PC-9 (cell line): ENCODE measurements around the gene CAV1. TPM values are rescaled to one million over a fixed set of nuclear protein-coding genes. Genes with fewer than 3 reads are reported as not detected.
"Not testable (repeated sequence)": the region's sequence is repeated elsewhere in the genome, so short reads cannot be mapped to it uniquely, and the experiment has no call there.

Experiments used
- BruUV-seq: library from RNA; stranded (reverse); fragments of 400-500 nt; replicated peaks from 2 replicates; lab custom pipeline; 2021; lab: Mats Ljungman, UMichigan
- CTCF ChIA-PET: fragments of 300-600 bp; sonication (Branson Sonifier 250); formaldehyde crosslinking; loops from one replicate; lab custom pipeline; 2022; ENCODE audit warnings: antibody characterized with exemption; lab: Charles Lee
- POLR2A ChIA-PET: fragments of 300-600 bp; sonication (Branson Sonifier 250); formaldehyde crosslinking; loops from one replicate; lab custom pipeline; 2022; ENCODE audit warnings: antibody characterized with exemption; ENCODE audit not compliant: unreplicated experiment; lab: Charles Lee
- DNase-seq, 2 experiments: peaks; one replicate each; pipeline versions ENCODE4 v3.0.0 to v3.0.0-alpha.2; 2015 to 2022; ENCODE audit warnings: mixed read lengths in 1 of 2
- H2AFZ ChIP-seq: fragments of 200-600 bp; sonication (generic); 2 replicates; pipeline ENCODE4 v1.8.1; 2017; ENCODE audit warnings: antibody characterized with exemption
- H3F3A ChIP-seq: fragments of 200-600 bp; sonication (generic); 2 replicates; pipeline ENCODE4 v1.8.1; 2017; ENCODE audit warnings: antibody characterized with exemption, mild to moderate bottlenecking, low read depth; ENCODE audit not compliant: insufficient read depth
- H3K27ac ChIP-seq: fragments of 200-600 bp; sonication (generic); 2 replicates; pipeline ENCODE4 v1.6.1; 2016; ENCODE audit warnings: mixed run types
- H3K27me3 ChIP-seq: fragments of 200-600 bp; sonication (generic); 2 replicates; pipeline ENCODE4 v1.6.1; 2016; ENCODE audit warnings: low read depth, mixed run types; ENCODE audit not compliant: insufficient read depth
- H3K36me3 ChIP-seq: fragments of 200-600 bp; sonication (generic); 2 replicates; pipeline ENCODE4 v1.6.1; 2016; ENCODE audit warnings: low read depth, mixed run types
- H3K4me1 ChIP-seq: fragments of 200-600 bp; sonication (generic); replicated peaks from 2 replicates; pipeline ENCODE4 v1.6.1; 2016; ENCODE audit warnings: mixed run types; ENCODE audit not compliant: insufficient read depth
- H3K4me2 ChIP-seq: fragments of 200-600 bp; sonication (generic); 2 replicates; pipeline ENCODE4 v1.6.1; 2017; ENCODE audit warnings: mixed run types
- H3K4me3 ChIP-seq: fragments of 200-600 bp; sonication (generic); 2 replicates; pipeline ENCODE4 v1.6.1; 2016; ENCODE audit warnings: mixed run types
- H3K79me2 ChIP-seq: fragments of 200-600 bp; sonication (generic); 2 replicates; pipeline ENCODE4 v1.6.1; 2017; ENCODE audit warnings: low read depth, mixed run types
- H3K9me2 ChIP-seq: fragments of 200-600 bp; sonication (generic); 2 replicates; pipeline ENCODE4 v1.8.1; 2017; ENCODE audit warnings: mild to moderate bottlenecking; ENCODE audit not compliant: insufficient read depth
- H3K9me3 ChIP-seq: fragments of 200-600 bp; sonication (generic); 2 replicates; pipeline ENCODE4 v1.8.1; 2016; ENCODE audit warnings: low read depth; ENCODE audit not compliant: insufficient read depth
- H4K20me1 ChIP-seq: fragments of 200-600 bp; sonication (generic); 2 replicates; pipeline ENCODE4 v1.8.1; 2017; ENCODE audit not compliant: insufficient read depth
- EZH2 ChIP-seq: fragments of 200-600 bp; sonication (generic); IDR thresholded peaks from 2 replicates; pipeline ENCODE4 v1.8.0; 2017; ENCODE audit warnings: antibody characterized with exemption, low read depth
- intact Hi-C: fragments of 100-400 bp; cut with micrococcal nuclease; formaldehyde crosslinking; loops from one replicate; pipeline ENCODE4 v1.10.0; 2022; ENCODE audit not compliant: unreplicated experiment
- total RNA-seq: library from RNA; stranded (reverse); gene quantifications from 2 replicates; pipeline ENCODE4 v1.2.3, GENCODE V29; 2021
- TF ChIP-seq, protein P1 (sequence below): fragments of 200-600 bp; sonication (generic); conservative IDR thresholded peaks from 2 replicates; pipeline ENCODE4 v1.6.1; 2017; ENCODE audit warnings: mixed run types, antibody characterized with exemption, mild to moderate bottlenecking, moderate library complexity

CAV1 gene
- total RNA-seq, 1 experiment from 2014 or later = 1,077 TPM

DNA sequence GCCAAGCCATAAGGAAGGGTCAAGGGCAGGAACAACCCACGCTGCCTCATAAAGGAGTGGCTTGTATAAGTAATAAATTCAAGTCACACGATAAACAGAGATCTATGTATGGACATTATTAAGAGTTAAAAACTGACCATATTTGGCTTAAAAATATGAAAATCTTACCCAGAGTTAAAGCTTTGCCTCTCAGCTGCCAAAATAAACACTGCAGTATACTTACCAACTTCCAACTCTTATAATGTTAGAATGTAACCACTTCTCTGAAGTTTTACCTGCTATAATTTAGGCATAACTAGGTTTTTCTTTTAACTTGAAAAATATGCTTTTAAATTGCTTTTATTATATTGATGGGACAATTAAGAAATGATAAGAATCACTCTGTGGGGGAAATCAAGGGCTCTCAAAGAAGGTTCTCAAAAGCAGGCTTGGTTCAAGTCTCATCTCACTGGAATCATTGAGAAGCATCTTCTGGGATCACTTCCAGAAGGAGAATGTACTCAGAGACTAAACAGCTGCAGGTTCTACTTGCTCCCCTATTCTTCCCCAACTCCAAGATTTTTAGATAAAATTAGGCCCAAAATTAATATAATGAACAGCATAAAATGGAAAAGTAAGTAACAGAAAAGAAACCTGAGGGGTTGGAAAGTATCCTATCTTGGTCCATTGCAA lies 41.4 kb upstream of the CAV1 start:
- Histone ChIP-seq H3K27me3 (no peaks in the 10 kb centered on the region), H3K4me2 (no peak overlapping the region), H3K4me3 (no peak overlapping the region), H3K9me3 (no peaks in the 10 kb centered on the region), H4K20me1 (no peaks in the 10 kb centered on the region), H2AFZ (no peak overlapping the region), H3F3A (no peaks in the 10 kb centered on the region), H3K27ac (no peak overlapping the region), H3K9me2 (no peaks in the 10 kb centered on the region), H3K4me1 (no peaks in the 10 kb centered on the region), H3K36me3 (no peaks in the 10 kb centered on the region), H3K79me2 (no peaks in the 10 kb centered on the region)
- no TSS peak for BruUV-seq
- ChIA-PET POLR2A (no interaction called here), CTCF (no interaction called here)
- TF ChIP-seq, protein P1, sequence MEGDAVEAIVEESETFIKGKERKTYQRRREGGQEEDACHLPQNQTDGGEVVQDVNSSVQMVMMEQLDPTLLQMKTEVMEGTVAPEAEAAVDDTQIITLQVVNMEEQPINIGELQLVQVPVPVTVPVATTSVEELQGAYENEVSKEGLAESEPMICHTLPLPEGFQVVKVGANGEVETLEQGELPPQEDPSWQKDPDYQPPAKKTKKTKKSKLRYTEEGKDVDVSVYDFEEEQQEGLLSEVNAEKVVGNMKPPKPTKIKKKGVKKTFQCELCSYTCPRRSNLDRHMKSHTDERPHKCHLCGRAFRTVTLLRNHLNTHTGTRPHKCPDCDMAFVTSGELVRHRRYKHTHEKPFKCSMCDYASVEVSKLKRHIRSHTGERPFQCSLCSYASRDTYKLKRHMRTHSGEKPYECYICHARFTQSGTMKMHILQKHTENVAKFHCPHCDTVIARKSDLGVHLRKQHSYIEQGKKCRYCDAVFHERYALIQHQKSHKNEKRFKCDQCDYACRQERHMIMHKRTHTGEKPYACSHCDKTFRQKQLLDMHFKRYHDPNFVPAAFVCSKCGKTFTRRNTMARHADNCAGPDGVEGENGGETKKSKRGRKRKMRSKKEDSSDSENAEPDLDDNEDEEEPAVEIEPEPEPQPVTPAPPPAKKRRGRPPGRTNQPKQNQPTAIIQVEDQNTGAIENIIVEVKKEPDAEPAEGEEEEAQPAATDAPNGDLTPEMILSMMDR = no peak
- no peak for TF ChIP-seq EZH2
- DNase-seq = no peak
- intact Hi-C loops = no loop called here

DNA sequence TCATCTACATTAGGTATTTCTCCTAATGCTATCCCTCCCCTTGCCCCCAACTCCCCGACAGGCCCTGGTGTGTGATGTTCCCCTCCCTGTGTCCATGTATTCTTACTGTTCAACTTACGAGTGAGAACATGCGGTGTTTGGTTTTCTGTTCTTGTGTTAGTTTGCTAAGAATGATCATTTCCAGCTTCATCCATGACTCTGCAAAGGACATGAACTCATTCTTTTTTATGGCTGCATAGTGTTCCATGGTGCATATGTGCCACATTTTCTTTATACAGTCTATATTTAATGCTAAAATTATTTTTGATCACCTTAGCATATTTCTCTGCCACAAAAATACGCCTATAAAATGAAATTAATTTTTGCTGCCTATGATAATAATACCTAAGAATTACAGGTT lies 40.4 kb upstream of the CAV1 start:
- H3K4me2 ChIP-seq, H3F3A ChIP-seq, H3K27me3 ChIP-seq, H3K79me2 ChIP-seq, intact Hi-C loops, DNase-seq, H3K36me3 ChIP-seq, BruUV-seq, H3K4me3 ChIP-seq, H3K27ac ChIP-seq, H4K20me1 ChIP-seq, H3K9me2 ChIP-seq, H3K4me1 ChIP-seq, H2AFZ ChIP-seq, POLR2A ChIA-PET, H3K9me3 ChIP-seq: not testable (repeated sequence)
- CTCF ChIA-PET = interaction anchor here (0.6 kb wide), 1 partner anchor 20 kb away, joined by 4 read pairs; no protein-coding TSS in a partner anchor

DNA sequence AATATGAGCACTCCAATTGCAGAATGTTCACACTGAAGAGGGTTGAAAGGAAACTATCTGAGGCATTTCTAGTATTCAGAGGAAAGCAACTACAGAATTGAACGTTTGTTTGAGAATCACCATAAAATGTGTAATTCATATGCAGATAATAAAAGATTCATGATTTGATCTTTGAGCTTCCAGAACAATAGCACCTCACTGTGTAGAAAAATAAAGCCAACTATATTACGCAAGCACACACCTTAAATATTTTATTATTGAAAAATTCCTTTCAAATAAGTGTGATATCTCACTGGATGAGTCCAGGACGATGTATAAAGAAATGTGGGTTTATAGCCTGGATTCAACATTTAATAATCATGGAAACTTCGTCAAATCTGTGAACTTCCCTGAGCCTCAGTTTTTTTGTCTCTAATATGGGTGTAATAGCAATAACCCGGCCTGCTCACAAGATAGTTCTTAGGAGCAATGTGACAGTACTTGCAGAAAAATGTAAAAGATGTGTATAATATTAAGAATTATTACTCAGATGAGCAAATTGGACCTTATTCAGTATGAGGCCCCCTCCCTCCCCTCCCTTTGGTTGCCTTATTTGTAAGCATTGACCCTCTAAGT lies 36.8 kb upstream of the CAV1 start:
- DNase-seq = no peak
- intact Hi-C loops = no loop called here
- H3F3A ChIP-seq = no peaks in the 10 kb centered on the region
- no peaks in the 10 kb centered on the region for H3K9me3 ChIP-seq
- no TSS peak for BruUV-seq
- H2AFZ ChIP-seq = no peak overlapping the region
- TF ChIP-seq EZH2 = no peak
- TF ChIP-seq, protein P1 = no peak
- H3K4me2 ChIP-seq = no peak overlapping the region
- H3K9me2 ChIP-seq = no peaks in the 10 kb centered on the region
- no peaks in the 10 kb centered on the region for H3K36me3 ChIP-seq
- no peaks in the 10 kb centered on the region for H4K20me1 ChIP-seq
- no peaks in the 10 kb centered on the region for H3K27me3 ChIP-seq
- CTCF ChIA-PET = no interaction called here
- POLR2A ChIA-PET = interaction anchor here (0.7 kb wide), 1 partner anchor 1726 kb away, joined by 5 read pairs; no protein-coding TSS in a partner anchor
- no peaks in the 10 kb centered on the region for H3K79me2 ChIP-seq
- no peak overlapping the region for H3K4me3 ChIP-seq
- no peaks in the 10 kb centered on the region for H3K4me1 ChIP-seq
- H3K27ac ChIP-seq = no peak overlapping the region
